Lower lobe of right lung (tissue), 2 donors: Measurements from ENCODE around the gene SLC22A3. TPM values are rescaled to one million over a fixed set of nuclear protein-coding genes. Genes with fewer than 3 reads are reported as not detected.

Source experiments
- ATAC-seq, 2 donors: fragments of 200-7000 bp; cut with Tn5 transposase; one replicate each; pipeline ENCODE4 v1.9.1; 2020 to 2022; ENCODE audit warnings: mild to moderate bottlenecking in 2 of 2, moderate library complexity in 2 of 2
- DNase-seq: peaks from one replicate; pipeline ENCODE4 v3.0.0-alpha.2; 2020
- H3K27ac ChIP-seq: fragments of 200-600 bp; one replicate; pipeline ENCODE4 v1.8.0; 2022
- H3K27me3 ChIP-seq: fragments of 200-600 bp; one replicate; pipeline ENCODE4 v1.8.0; 2022; ENCODE audit warnings: low read depth
- H3K36me3 ChIP-seq: fragments of 200-600 bp; one replicate; pipeline ENCODE4 v1.8.0; 2022; ENCODE audit warnings: mild to moderate bottlenecking
- H3K4me1 ChIP-seq: fragments of 200-600 bp; one replicate; pipeline ENCODE4 v1.8.0; 2022
- H3K4me3 ChIP-seq: fragments of 200-600 bp; one replicate; pipeline ENCODE4 v1.8.0; 2022; ENCODE audit warnings: mild to moderate bottlenecking
- H3K9me3 ChIP-seq: fragments of 200-600 bp; one replicate; pipeline ENCODE4 v1.8.0; 2022
- CTCF ChIP-seq: fragments of 200-600 bp; IDR thresholded peaks from one replicate; pipeline ENCODE4 v1.8.0; 2022; ENCODE audit warnings: antibody characterized with exemption, mild to moderate bottlenecking
- intact Hi-C: fragments of 100-400 bp; cut with DNase I; formaldehyde crosslinking; loops from one replicate; pipeline ENCODE4 v1.11.0; 2022
- total RNA-seq: library from RNA; stranded (reverse); fragmentation: NEBNext Ultra II Directional; extraction: Animal tissue kit (Norgen Biotek cat#: 25700); gene quantifications from one replicate; pipeline ENCODE4 v1.2.1, GENCODE V29; 2021
- donor health status: DM: no; HTN: yes; CAD: no; lungs with severe emphysema.

SLC22A3 gene
- total RNA-seq, 1 donor from 2014 or later, result 37.7 TPM

GRCh38 chr6:160421854-160422253 is 73.7 kb downstream of the SLC22A3 start:
- peak in 1 of 2 donors; percentile 51 for ATAC-seq
- DNase-seq, result no peak
- no peaks in the 10 kb centered on the region for H3K27me3 ChIP-seq
- no peak for TF ChIP-seq CTCF
- no peak overlapping the region for H3K4me3 ChIP-seq
- intact Hi-C loops, result no loop called here
- no peaks in the 10 kb centered on the region for H3K4me1 ChIP-seq
- H3K36me3 ChIP-seq, result no peaks in the 10 kb centered on the region
- no peaks in the 10 kb centered on the region for H3K9me3 ChIP-seq
- H3K27ac ChIP-seq, result no peak overlapping the region

- Histone ChIP-seq H3K4me3 (no peak overlapping the region), H3K4me1 (peaks cover 7% of the 10 kb centered on the region), H3K27ac (no peak overlapping the region), H3K9me3 (no peaks in the 10 kb centered on the region), H3K27me3 (no peaks in the 10 kb centered on the region), H3K36me3 (no peaks in the 10 kb centered on the region)
- no peak for TF ChIP-seq CTCF
- intact Hi-C loops, result no loop called here
- DNase-seq (no peak), ATAC-seq (no peak)
Measured at GRCh38 chr6:160424256-160424655, 76.1 kb downstream of the SLC22A3 start.

GRCh38 chr6:160426136-160426535 is 78.0 kb downstream of the SLC22A3 start:
- no peak for TF ChIP-seq CTCF
- Histone ChIP-seq H3K27ac (no peak overlapping the region), H3K4me1 (peaks cover 7% of the 10 kb centered on the region), H3K4me3 (no peak overlapping the region), H3K27me3 (no peaks in the 10 kb centered on the region), H3K36me3 (no peaks in the 10 kb centered on the region), H3K9me3 (no peaks in the 10 kb centered on the region)
- intact Hi-C loops, result no loop called here
- DNase-seq (no peak), ATAC-seq (no peak)

GRCh38 chr6:160427312-160428068 is 79.3 kb downstream of the SLC22A3 start:
- Histone ChIP-seq H3K27ac (no peak overlapping the region), H3K9me3 (no peaks in the 10 kb centered on the region), H3K4me3 (no peak overlapping the region), H3K4me1 (peaks cover 7% of the 10 kb centered on the region), H3K27me3 (no peaks in the 10 kb centered on the region), H3K36me3 (no peaks in the 10 kb centered on the region)
- DNase-seq, result no peak
- no peak for ATAC-seq
- TF ChIP-seq CTCF, result no peak
- intact Hi-C loops, result no loop called here

GRCh38 chr6:160428069-160428430 is 79.9 kb downstream of the SLC22A3 start:
- Histone ChIP-seq H3K27ac (no peak overlapping the region), H3K4me1 (peaks cover 7% of the 10 kb centered on the region), H3K9me3 (no peaks in the 10 kb centered on the region), H3K4me3 (no peak overlapping the region), H3K27me3 (no peaks in the 10 kb centered on the region), H3K36me3 (no peaks in the 10 kb centered on the region)
- peak; percentile 49 for DNase-seq
- no peak for TF ChIP-seq CTCF
- peak; percentile 54 to 65 for ATAC-seq
- intact Hi-C loops, result no loop called here
